Astrocyte of the spinal cord (primary cell): ENCODE results near the gene ENDOD1.
"Not testable (repeated sequence)": the region's sequence is repeated elsewhere in the genome, so short reads cannot be mapped to it uniquely, and the experiment has no call there.

Experiments
- DNase-seq: peaks from one replicate; pipeline ENCODE4 v3.0.0; 2011; ENCODE audit warnings: low read depth, low spot score
- H3K4me3 ChIP-seq: 2 replicates; pipeline ENCODE4 v1.5.1; 2011; ENCODE audit warnings: low read depth, mild to moderate bottlenecking, low read length, moderate library complexity
- CTCF ChIP-seq: IDR thresholded peaks from 2 replicates; pipeline ENCODE4 v1.5.1; 2012; ENCODE audit warnings: low read depth, mild to moderate bottlenecking, low read length, inconsistent platforms
- in situ Hi-C: cut with HindIII; loops from 2 replicates; pipeline ENCODE4 v1.10.0; 2017; ENCODE audit warnings: low sequenced_read_pairs

Gene ENDOD1

GRCh38 chr11:95108671-95109551 is 19.3 kb downstream of the ENDOD1 start:
- no peak for TF ChIP-seq CTCF
- in situ Hi-C loops: no loop called here
- DNase-seq: peak; percentile 81
- no peak overlapping the region for H3K4me3 ChIP-seq

- DNase-seq, in situ Hi-C loops: not testable (repeated sequence)
These were observed 21.8 kb downstream of the ENDOD1 start for GRCh38 chr11:95111471-95111870.

GRCh38 chr11:95111923-95112540 is 22.4 kb downstream of the ENDOD1 start:
- no peak for TF ChIP-seq CTCF
- no peak overlapping the region for H3K4me3 ChIP-seq
- in situ Hi-C loops: no loop called here
- DNase-seq: no peak

More at GRCh38 chr11:95111471-95111870, 21.8 kb downstream of the ENDOD1 start:
- H3K4me3 ChIP-seq: not testable (repeated sequence)

- H3K4me3 ChIP-seq: no peak overlapping the region
- no peak for DNase-seq
- TF ChIP-seq CTCF: no peak
- in situ Hi-C loops: no loop called here
These were observed 26.0 kb downstream of the ENDOD1 start for GRCh38 chr11:95115597-95115996.

GRCh38 chr11:95119361-95120060 is 29.9 kb downstream of the ENDOD1 start:
- DNase-seq: no peak
- H3K4me3 ChIP-seq: no peak overlapping the region
- in situ Hi-C loops: no loop called here
- TF ChIP-seq CTCF: no peak

- DNase-seq: no peak
- no peak overlapping the region for H3K4me3 ChIP-seq
- in situ Hi-C loops: no loop called here
- TF ChIP-seq CTCF: no peak
These were observed 32.1 kb downstream of the ENDOD1 start for GRCh38 chr11:95121698-95122097.
